HEK293T (cell line): ENCODE measurements around the gene CCNJ.
A peak's percentile ranks its signal among the peaks of the same experiment; 100 is the strongest.
"Not testable (repeated sequence)": the region's sequence is repeated elsewhere in the genome, so short reads cannot be mapped to it uniquely, and the experiment has no call there.

Experiments used
- CTCF ChIA-PET: fragments of 350-600 bp; formaldehyde crosslinking; extraction: SDS; loops from one replicate; lab custom pipeline; 2021; ENCODE audit warnings: antibody characterized with exemption, inconsistent platforms; lab: Yijun Ruan, JAX
- POLR2A ChIA-PET: fragments of 350-600 bp; formaldehyde crosslinking; extraction: SDS; loops from one replicate; lab custom pipeline; 2020; ENCODE audit warnings: antibody characterized with exemption, inconsistent platforms; lab: Yijun Ruan, JAX
- DNase-seq: peaks from one replicate; pipeline ENCODE4 v3.0.0; 2012; ENCODE audit warnings: mixed read lengths; ENCODE audit errors: extremely low spot score
- ARNT ChIP-seq: fragments of 450-650 bp; IDR thresholded peaks from 2 replicates; pipeline ENCODE4 v1.6.1; 2017; ENCODE audit warnings: mild to moderate bottlenecking
- BHLHE40 ChIP-seq: fragments of 450-650 bp; IDR thresholded peaks from 2 replicates; pipeline ENCODE4 v1.6.1; 2016; ENCODE audit warnings: mild to moderate bottlenecking, moderate library complexity, borderline replicate concordance
- CTBP1 ChIP-seq: fragments of 450-650 bp; IDR thresholded peaks from 2 replicates; pipeline ENCODE4 v1.6.1; 2016; ENCODE audit warnings: borderline replicate concordance
- ELF4 ChIP-seq: fragments of 450-650 bp; IDR thresholded peaks from 2 replicates; pipeline ENCODE4 v1.6.1; 2017; ENCODE audit warnings: antibody characterized with exemption
- FOXA1 ChIP-seq: fragments of 450-650 bp; IDR thresholded peaks from 2 replicates; pipeline ENCODE4 v1.6.1; 2016; ENCODE audit warnings: mild to moderate bottlenecking
- FOXK2 ChIP-seq: fragments of 450-650 bp; IDR thresholded peaks from 2 replicates; pipeline ENCODE4 v1.6.1; 2016; ENCODE audit warnings: mild to moderate bottlenecking
- FOXM1 ChIP-seq: fragments of 450-650 bp; IDR thresholded peaks from 2 replicates; pipeline ENCODE4 v1.6.1; 2017; ENCODE audit warnings: mild to moderate bottlenecking, borderline replicate concordance
- HDGF ChIP-seq: fragments of 450-650 bp; IDR thresholded peaks from 2 replicates; pipeline ENCODE4 v1.6.1; 2017; ENCODE audit warnings: antibody characterized with exemption, borderline replicate concordance
- L3MBTL2 ChIP-seq: fragments of 450-650 bp; conservative IDR thresholded peaks from 2 replicates; pipeline ENCODE4 v1.6.1; 2016; ENCODE audit warnings: mild to moderate bottlenecking
- LEF1 ChIP-seq: fragments of 450-650 bp; IDR thresholded peaks from 2 replicates; pipeline ENCODE4 v1.6.1; 2017; ENCODE audit warnings: mild to moderate bottlenecking, borderline replicate concordance
- NFRKB ChIP-seq: fragments of 450-650 bp; IDR thresholded peaks from 2 replicates; pipeline ENCODE4 v1.6.1; 2016; ENCODE audit warnings: mild to moderate bottlenecking, moderate library complexity
- PKNOX1 ChIP-seq: fragments of 450-650 bp; IDR thresholded peaks from 2 replicates; pipeline ENCODE4 v1.6.1; 2016
- SP1 ChIP-seq: fragments of 450-650 bp; IDR thresholded peaks from 2 replicates; pipeline ENCODE4 v1.6.1; 2017
- SUZ12 ChIP-seq: fragments of 450-650 bp; IDR thresholded peaks from 2 replicates; pipeline ENCODE4 v1.6.1; 2016; ENCODE audit warnings: mild to moderate bottlenecking
- TARDBP ChIP-seq: fragments of 450-650 bp; IDR thresholded peaks from 2 replicates; pipeline ENCODE4 v1.6.1; 2016
- ZNF384 ChIP-seq: fragments of 450-650 bp; IDR thresholded peaks from 2 replicates; pipeline ENCODE4 v1.6.1; 2016

CCNJ gene

GRCh38 chr10:96043893-96044715, 721 bp downstream of the CCNJ start:
- TF ChIP-seq PKNOX1 (no peak), TARDBP (no peak), FOXM1 (no peak), BHLHE40 (no peak), L3MBTL2 (peak; percentile 58), CTBP1 (peak; percentile 46; the same call in 1 of the 2 replicates), LEF1 (no peak)
- DNase-seq: peak; percentile 65
- ChIA-PET CTCF (interaction anchor here (0.6 to 1.3 kb wide), 2 partner anchors 185 to 328 kb away, joined by 3 read pairs; no protein-coding TSS in a partner anchor), POLR2A (interaction anchor here (1.0 to 1.3 kb wide), 4 partner anchors 20 to 86 kb away, joined by 3 to 4 read pairs (median 4); partner anchors contain the start of gene ZNF518A)

GRCh38 chr10:96044736-96045135, 1.4 kb downstream of the CCNJ start:
- ChIA-PET POLR2A (interaction anchor here (1.0 to 1.3 kb wide), 2 partner anchors 19 to 45 kb away, joined by 3 to 4 read pairs; no protein-coding TSS in a partner anchor), CTCF (no interaction called here)
- TF ChIP-seq BHLHE40 (no peak), L3MBTL2 (no peak), NFRKB (no peak), ELF4 (no peak), TARDBP (no peak), HDGF (no peak), CTBP1 (no peak), FOXK2 (no peak), ARNT (no peak), FOXM1 (no peak), LEF1 (no peak), SP1 (no peak), PKNOX1 (no peak), ZNF384 (no peak), SUZ12 (no peak), FOXA1 (no peak)
- DNase-seq: peak; percentile 15

GRCh38 chr10:96046546-96046945, 3.2 kb downstream of the CCNJ start:
- TF ChIP-seq NFRKB (no peak), FOXA1 (no peak), CTBP1 (no peak), ARNT (no peak), L3MBTL2 (no peak), SP1 (no peak)
- ChIA-PET CTCF (no interaction called here), POLR2A (interaction anchor here (0.7 to 1.6 kb wide), 2 partner anchors 43 to 84 kb away, joined by 3 to 8 read pairs; partner anchors contain the start of gene ZNF518A)
- DNase-seq: no peak

- CTCF ChIA-PET: no interaction called here
These were observed 3.7 kb downstream of the CCNJ start for GRCh38 chr10:96047004-96047649.

GRCh38 chr10:96047925-96048324, 4.5 kb downstream of the CCNJ start:
- DNase-seq, CTCF ChIA-PET: not testable (repeated sequence)
- POLR2A ChIA-PET: interaction anchor here (1.6 kb wide), 1 partner anchor 82 kb away, joined by 8 read pairs; the partner anchor contains the start of gene ZNF518A

More at GRCh38 chr10:96047004-96047649, 3.7 kb downstream of the CCNJ start:
- DNase-seq: no peak
- POLR2A ChIA-PET: interaction anchor here (0.7 to 1.6 kb wide), 2 partner anchors 42 to 83 kb away, joined by 3 to 8 read pairs; partner anchors contain the start of gene ZNF518A
- TF ChIP-seq ARNT: no peak
- no peak for TF ChIP-seq LEF1
- no peak for TF ChIP-seq SP1
- no peak for TF ChIP-seq TARDBP
- TF ChIP-seq FOXM1: no peak

- ChIA-PET CTCF (no interaction called here), POLR2A (no interaction called here)
- DNase-seq: no peak
- TF ChIP-seq FOXA1 (no peak), CTBP1 (no peak), BHLHE40 (no peak), L3MBTL2 (no peak), TARDBP (no peak), SP1 (no peak), SUZ12 (no peak), FOXM1 (no peak), ELF4 (no peak), HDGF (no peak), ARNT (no peak), ZNF384 (no peak), PKNOX1 (no peak), NFRKB (no peak), LEF1 (no peak), FOXK2 (no peak)
These were observed 6.0 kb downstream of the CCNJ start for GRCh38 chr10:96049340-96049739.
